ENCODE data around the gene ASPDH. TPM values are rescaled to one million over a fixed set of nuclear protein-coding genes. Genes with fewer than 3 reads are reported as not detected.
A peak's percentile ranks its signal among the peaks of the same experiment; 100 is the strongest.

ASPDH gene
- total RNA-seq, 2 donors from 2014 or later, result not detected

- Mint-ChIP-seq H3K27ac (no peak overlapping the region), H3K4me1 (no peaks in the 10 kb centered on the region), H3K4me3 (no peak overlapping the region), H3K27me3 (ENCODE audit: insufficient read depth) (peaks cover 44% of the 10 kb centered on the region), H3K9me3 (peaks cover 5% of the 10 kb centered on the region), H3K36me3 (ENCODE audit: low read depth) (no peaks in the 10 kb centered on the region)
- Histone ChIP-seq H3K9ac (ENCODE audit: extremely low read depth, low read length, poor library complexity, severe bottlenecking) (no peak overlapping the region), H3K27ac (ENCODE audit: low read depth, low read length) (no peak overlapping the region), H3K36me3 (ENCODE audit: control insufficient read depth, insufficient read depth, low read length) (no peaks in the 10 kb centered on the region), H3K4me3 (ENCODE audit: low read length) (no peak overlapping the region), H3K9me3 (ENCODE audit: control insufficient read depth, low read length) (no peaks in the 10 kb centered on the region), H3K4me1 (ENCODE audit: control insufficient read depth, insufficient read depth, low read length) (no peaks in the 10 kb centered on the region), H3K27me3 (ENCODE audit: control insufficient read depth, insufficient read depth, low read length, poor library complexity, severe bottlenecking) (no peaks in the 10 kb centered on the region)
- peak; percentile 33 for DNase-seq
- WGBS, 2 experiments (ENCODE audit: insufficient coverage in 1 of 2, insufficient read length in 1 of 2), result 89 to 95% methylated on average over 24 to 37 of the region's 37 CpGs
- TF ChIP-seq CTCF (conservative IDR thresholded peaks at IDR 0.05), result no peak
Measured at GRCh38 chr19:50517704-50518075, 4.0 kb upstream of the ASPDH start.

- 95 to 97% methylated on average over 22 to 53 of the region's 53 CpGs for WGBS, 2 experiments (ENCODE audit: insufficient coverage in 1 of 2, insufficient read length in 1 of 2)
- Mint-ChIP-seq H3K27me3 (ENCODE audit: insufficient read depth) (peaks cover 44% of the 10 kb centered on the region), H3K4me1 (no peaks in the 10 kb centered on the region), H3K4me3 (no peak overlapping the region), H3K9me3 (peaks cover 5% of the 10 kb centered on the region), H3K27ac (no peak overlapping the region), H3K36me3 (ENCODE audit: low read depth) (no peaks in the 10 kb centered on the region)
- Histone ChIP-seq H3K9ac (ENCODE audit: extremely low read depth, low read length, poor library complexity, severe bottlenecking) (no peak overlapping the region), H3K4me3 (ENCODE audit: low read length) (no peak overlapping the region), H3K36me3 (ENCODE audit: control insufficient read depth, insufficient read depth, low read length) (no peaks in the 10 kb centered on the region), H3K27ac (ENCODE audit: low read depth, low read length) (no peak overlapping the region), H3K4me1 (ENCODE audit: control insufficient read depth, insufficient read depth, low read length) (no peaks in the 10 kb centered on the region), H3K27me3 (ENCODE audit: control insufficient read depth, insufficient read depth, low read length, poor library complexity, severe bottlenecking) (no peaks in the 10 kb centered on the region), H3K9me3 (ENCODE audit: control insufficient read depth, low read length) (no peaks in the 10 kb centered on the region)
- TF ChIP-seq CTCF (conservative IDR thresholded peaks at IDR 0.05), result no peak
- DNase-seq, result no peak
Measured at GRCh38 chr19:50516964-50517703, 3.4 kb upstream of the ASPDH start.

GRCh38 chr19:50516456-50516855 lies 2.7 kb upstream of the ASPDH start:
- Histone ChIP-seq H3K27ac (ENCODE audit: low read depth, low read length) (no peak overlapping the region), H3K9me3 (ENCODE audit: control insufficient read depth, low read length) (no peaks in the 10 kb centered on the region), H3K36me3 (ENCODE audit: control insufficient read depth, insufficient read depth, low read length) (no peaks in the 10 kb centered on the region), H3K4me1 (ENCODE audit: control insufficient read depth, insufficient read depth, low read length) (no peaks in the 10 kb centered on the region), H3K27me3 (ENCODE audit: control insufficient read depth, insufficient read depth, low read length, poor library complexity, severe bottlenecking) (no peaks in the 10 kb centered on the region), H3K9ac (ENCODE audit: extremely low read depth, low read length, poor library complexity, severe bottlenecking) (no peak overlapping the region), H3K4me3 (ENCODE audit: low read length) (no peak overlapping the region)
- Mint-ChIP-seq H3K4me1 (peaks cover 1% of the 10 kb centered on the region), H3K27ac (no peak overlapping the region), H3K27me3 (ENCODE audit: insufficient read depth) (peaks cover 44% of the 10 kb centered on the region), H3K9me3 (peaks cover 5% of the 10 kb centered on the region), H3K4me3 (no peak overlapping the region), H3K36me3 (ENCODE audit: low read depth) (no peaks in the 10 kb centered on the region)
- DNase-seq, result no peak
- TF ChIP-seq CTCF (conservative IDR thresholded peaks at IDR 0.05), result no peak
- 83 to 92% methylated on average over 6 to 12 of the region's 12 CpGs for WGBS, 2 experiments (ENCODE audit: insufficient coverage in 1 of 2, insufficient read length in 1 of 2)
